A673 (cell line): ENCODE data around the gene HNF4A.

ENCODE experiments used
- EZH2 ChIP-seq: fragments of 200-600 bp; sonication (generic); IDR thresholded peaks from 2 replicates; pipeline ENCODE4 v1.6.1; 2017; ENCODE audit warnings: borderline replicate concordance, low read depth, mild to moderate bottlenecking, mixed read lengths, antibody characterized with exemption, low read length; ENCODE audit not compliant: poor library complexity, severe bottlenecking
- TF ChIP-seq, protein P1 (sequence below): fragments of 300-800, 200-600 bp; sonication (generic); conservative IDR thresholded peaks from 2 replicates; pipeline ENCODE4 v1.5.1; 2017; ENCODE audit warnings: low read depth, mild to moderate bottlenecking, antibody characterized with exemption, low read length, moderate library complexity, mixed read lengths

DNA sequence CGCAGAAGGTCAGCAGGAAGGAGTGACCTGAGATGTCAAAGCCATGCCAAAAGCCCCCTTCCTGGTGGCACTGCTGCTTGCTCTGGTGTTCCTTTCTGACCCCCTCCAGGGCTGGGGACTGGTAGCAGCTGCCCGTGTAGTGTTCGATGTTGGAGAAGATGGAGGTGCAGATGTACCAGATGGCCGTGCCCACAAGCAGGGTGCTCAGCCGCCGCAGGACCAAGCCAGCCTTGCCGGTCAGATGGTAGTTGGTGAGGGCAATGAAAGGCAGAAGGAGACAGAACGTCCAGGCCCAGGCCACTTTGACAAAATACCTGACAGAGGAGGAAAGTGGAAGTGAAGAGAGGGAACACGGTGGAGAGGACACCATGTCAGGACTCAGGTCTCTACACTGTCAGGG is 48.6 kb upstream of the HNF4A start:
- TF ChIP-seq, protein P1, sequence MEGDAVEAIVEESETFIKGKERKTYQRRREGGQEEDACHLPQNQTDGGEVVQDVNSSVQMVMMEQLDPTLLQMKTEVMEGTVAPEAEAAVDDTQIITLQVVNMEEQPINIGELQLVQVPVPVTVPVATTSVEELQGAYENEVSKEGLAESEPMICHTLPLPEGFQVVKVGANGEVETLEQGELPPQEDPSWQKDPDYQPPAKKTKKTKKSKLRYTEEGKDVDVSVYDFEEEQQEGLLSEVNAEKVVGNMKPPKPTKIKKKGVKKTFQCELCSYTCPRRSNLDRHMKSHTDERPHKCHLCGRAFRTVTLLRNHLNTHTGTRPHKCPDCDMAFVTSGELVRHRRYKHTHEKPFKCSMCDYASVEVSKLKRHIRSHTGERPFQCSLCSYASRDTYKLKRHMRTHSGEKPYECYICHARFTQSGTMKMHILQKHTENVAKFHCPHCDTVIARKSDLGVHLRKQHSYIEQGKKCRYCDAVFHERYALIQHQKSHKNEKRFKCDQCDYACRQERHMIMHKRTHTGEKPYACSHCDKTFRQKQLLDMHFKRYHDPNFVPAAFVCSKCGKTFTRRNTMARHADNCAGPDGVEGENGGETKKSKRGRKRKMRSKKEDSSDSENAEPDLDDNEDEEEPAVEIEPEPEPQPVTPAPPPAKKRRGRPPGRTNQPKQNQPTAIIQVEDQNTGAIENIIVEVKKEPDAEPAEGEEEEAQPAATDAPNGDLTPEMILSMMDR, result no peak
- no peak for TF ChIP-seq EZH2
